C4-2B (cell line): ENCODE results near the gene KCNK15.

ENCODE experiments used
- CTCF ChIP-seq: fragments of 450-650 bp; conservative IDR thresholded peaks from 2 replicates; pipeline ENCODE4 v1.5.1; 2017; ENCODE audit warnings: mild to moderate bottlenecking
- ZFX ChIP-seq: fragments of 450-650 bp; IDR thresholded peaks from 2 replicates; pipeline ENCODE4 v1.6.1; 2017

GRCh38 chr20:44743916-44744655 is 1.6 kb upstream of the KCNK15 start:
- TF ChIP-seq CTCF (no peak), ZFX (no peak)
